Testis (tissue), 2 donors: ENCODE results near the gene RFLNA.

Experiments
- POLR2A ChIP-seq: fragments of 450-650 bp; IDR thresholded peaks from one replicate; pipeline ENCODE4 v1.6.1; 2017; ENCODE audit warnings: antibody characterized with exemption, mild to moderate bottlenecking, moderate library complexity
- TF ChIP-seq, protein P1 (sequence below), 3 experiments: fragments of 450-650 bp in 2 of 3; fragments of 200-600 bp in 1 of 3; sonication (generic) in 1 of 3; IDR thresholded peaks; one replicate each; pipeline ENCODE4 v1.5.1; 2016 to 2019; ENCODE audit warnings: antibody characterized with exemption in 3 of 3, mild to moderate bottlenecking in 2 of 3, moderate library complexity in 1 of 3

DNA sequence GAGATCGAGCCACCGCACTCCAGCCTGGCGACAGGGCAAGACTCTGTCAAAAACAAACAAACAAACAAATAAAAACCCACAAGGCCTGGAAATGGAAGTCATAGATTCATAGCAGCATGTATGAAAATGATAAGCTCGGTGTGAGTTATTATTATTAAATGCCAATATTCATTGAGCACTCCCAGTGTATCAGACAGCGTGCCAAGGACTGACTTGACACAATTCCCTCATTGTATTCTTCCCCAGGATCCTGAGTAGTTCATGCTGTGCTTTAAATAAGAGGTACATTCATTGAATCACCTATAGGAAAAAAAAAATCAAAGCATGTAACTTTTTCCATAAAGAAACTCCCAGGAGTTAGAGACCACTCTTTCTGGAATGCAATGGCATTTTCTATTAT is 12.6 kb upstream of the RFLNA start:
- no peak for TF ChIP-seq POLR2A
- TF ChIP-seq, protein P1, sequence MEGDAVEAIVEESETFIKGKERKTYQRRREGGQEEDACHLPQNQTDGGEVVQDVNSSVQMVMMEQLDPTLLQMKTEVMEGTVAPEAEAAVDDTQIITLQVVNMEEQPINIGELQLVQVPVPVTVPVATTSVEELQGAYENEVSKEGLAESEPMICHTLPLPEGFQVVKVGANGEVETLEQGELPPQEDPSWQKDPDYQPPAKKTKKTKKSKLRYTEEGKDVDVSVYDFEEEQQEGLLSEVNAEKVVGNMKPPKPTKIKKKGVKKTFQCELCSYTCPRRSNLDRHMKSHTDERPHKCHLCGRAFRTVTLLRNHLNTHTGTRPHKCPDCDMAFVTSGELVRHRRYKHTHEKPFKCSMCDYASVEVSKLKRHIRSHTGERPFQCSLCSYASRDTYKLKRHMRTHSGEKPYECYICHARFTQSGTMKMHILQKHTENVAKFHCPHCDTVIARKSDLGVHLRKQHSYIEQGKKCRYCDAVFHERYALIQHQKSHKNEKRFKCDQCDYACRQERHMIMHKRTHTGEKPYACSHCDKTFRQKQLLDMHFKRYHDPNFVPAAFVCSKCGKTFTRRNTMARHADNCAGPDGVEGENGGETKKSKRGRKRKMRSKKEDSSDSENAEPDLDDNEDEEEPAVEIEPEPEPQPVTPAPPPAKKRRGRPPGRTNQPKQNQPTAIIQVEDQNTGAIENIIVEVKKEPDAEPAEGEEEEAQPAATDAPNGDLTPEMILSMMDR (IDR thresholded peaks at IDR 0.05): no peak
